ENCODE results near the gene USH1C.

Gene USH1C

GRCh38 chr11:17504330-17505107 lies 39.7 kb downstream of the USH1C start:
- DNase-seq (ENCODE audit: low spot score): peak; percentile 56

DNA sequence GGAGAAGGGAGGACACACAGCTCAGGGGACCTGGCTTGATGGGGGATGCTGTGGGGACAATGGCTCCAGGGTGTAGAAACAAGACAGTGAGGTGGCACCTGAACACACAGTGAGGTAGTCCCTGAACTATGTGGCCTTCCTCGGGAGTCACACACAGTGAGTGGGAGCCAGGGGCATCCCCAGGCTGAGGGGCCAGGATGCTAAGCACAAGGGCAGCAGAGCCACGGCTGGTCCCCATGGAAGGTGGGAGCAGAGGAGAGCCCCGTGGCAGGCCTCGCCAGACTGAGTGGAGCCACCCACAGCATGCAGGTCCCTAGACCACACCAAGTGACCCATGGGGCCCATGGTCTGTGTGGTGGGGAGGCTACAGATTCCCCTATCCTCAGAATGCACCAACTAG lies 41.6 kb downstream of the USH1C start:
- no peak for DNase-seq (ENCODE audit: low spot score)

GRCh38 chr11:17500673-17501072 lies 43.5 kb downstream of the USH1C start:
- no peak for DNase-seq (ENCODE audit: low spot score)

- DNase-seq (ENCODE audit: low spot score): no peak
These were observed 45.7 kb downstream of the USH1C start for GRCh38 chr11:17498475-17498874.

DNA sequence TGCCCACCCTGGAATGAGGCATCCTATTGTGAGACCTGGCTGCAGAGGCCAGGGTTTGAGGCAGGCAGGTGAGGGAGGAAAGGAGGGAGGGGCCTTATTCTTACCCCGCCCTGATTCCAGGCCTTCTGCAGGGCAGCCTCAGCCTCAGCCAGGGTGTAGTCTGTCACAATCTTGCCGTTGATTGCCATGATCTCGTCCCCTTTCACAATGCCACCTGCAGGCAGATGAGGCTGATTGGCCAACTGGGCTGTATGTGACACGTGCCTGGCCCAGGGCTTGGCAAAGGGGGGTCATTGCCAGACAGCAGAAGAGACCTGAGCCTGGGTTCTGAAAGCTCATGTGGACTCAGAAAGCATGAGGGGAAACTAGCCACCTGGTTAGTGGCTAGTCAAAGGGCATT lies 46.2 kb downstream of the USH1C start:
- DNase-seq (ENCODE audit: low spot score): no peak

DNA sequence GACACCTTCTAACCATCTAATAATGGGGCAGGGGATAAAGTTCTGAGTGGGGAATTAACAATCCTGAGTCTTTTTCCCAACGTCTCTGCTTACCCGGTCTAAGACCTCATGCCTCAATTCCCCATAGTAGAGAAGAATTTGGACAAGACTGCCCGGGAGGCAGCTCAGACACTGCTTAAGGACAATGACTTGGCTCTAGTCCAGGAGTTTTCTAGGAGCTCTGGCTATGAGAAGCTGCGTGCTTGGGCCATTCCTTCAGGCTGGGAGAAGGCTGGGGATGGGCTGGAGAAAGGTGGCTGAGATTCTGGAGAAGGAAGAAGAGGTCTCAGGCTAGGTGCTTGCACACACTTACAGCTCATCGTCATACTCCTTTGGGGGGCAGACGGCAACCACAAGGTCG lies 47.8 kb downstream of the USH1C start:
- DNase-seq (ENCODE audit: low spot score): no peak

- no peak for DNase-seq (ENCODE audit: low spot score)
These were observed 50.2 kb downstream of the USH1C start for GRCh38 chr11:17494019-17494418.

- no peak for DNase-seq (ENCODE audit: low spot score)
These were observed 53.3 kb downstream of the USH1C start for GRCh38 chr11:17490938-17491337.

DNA sequence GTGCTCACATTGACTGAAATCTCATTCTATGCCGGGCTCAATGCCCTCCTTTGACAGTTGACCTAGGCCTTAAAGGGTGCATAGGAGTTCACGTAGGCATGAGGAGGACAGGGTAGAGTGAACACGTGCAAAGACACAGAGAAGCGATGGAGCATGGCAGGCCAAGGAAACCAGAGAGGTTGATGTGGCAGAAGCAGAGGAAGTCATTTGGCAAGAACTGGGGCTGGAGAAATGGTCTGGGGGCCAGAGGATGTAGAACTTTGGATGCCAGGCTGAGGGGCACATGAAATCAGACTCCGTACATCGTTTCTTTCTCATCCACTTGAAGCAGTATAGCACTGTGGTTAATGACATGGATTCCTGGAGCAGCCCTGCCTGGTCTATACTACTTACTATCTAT lies 54.0 kb downstream of the USH1C start:
- no peak for DNase-seq (ENCODE audit: low spot score)

GRCh38 chr11:17489751-17490150 lies 54.5 kb downstream of the USH1C start:
- no peak for DNase-seq (ENCODE audit: low spot score)

- DNase-seq (ENCODE audit: low spot score): no peak
These were observed 55.7 kb downstream of the USH1C start for GRCh38 chr11:17488563-17488962.

- DNase-seq (ENCODE audit: low spot score): no peak
These were observed 57.6 kb downstream of the USH1C start for GRCh38 chr11:17486646-17487045.

DNA sequence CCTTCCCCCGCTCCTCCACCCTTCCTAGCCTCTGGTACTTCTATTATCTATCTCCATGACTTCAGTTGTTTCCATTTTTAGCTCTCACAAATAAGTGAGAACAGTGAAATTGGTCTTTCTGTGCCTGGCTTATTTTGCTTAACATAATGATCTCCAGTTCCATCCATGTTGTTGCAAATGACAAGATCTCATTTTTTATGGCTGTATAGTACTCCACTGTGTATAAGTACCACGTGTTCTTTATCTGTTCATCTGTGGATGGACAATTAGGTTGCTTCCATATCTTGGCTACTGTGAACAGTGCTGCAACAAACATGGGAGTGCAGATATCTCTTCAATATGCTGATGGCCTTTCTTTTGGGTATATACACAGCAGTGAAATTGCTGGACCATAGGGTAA lies 60.7 kb downstream of the USH1C start:
- DNase-seq (ENCODE audit: low spot score): no peak

- DNase-seq (ENCODE audit: low spot score): no peak
These were observed 62.3 kb downstream of the USH1C start for GRCh38 chr11:17481905-17482304.

DNA sequence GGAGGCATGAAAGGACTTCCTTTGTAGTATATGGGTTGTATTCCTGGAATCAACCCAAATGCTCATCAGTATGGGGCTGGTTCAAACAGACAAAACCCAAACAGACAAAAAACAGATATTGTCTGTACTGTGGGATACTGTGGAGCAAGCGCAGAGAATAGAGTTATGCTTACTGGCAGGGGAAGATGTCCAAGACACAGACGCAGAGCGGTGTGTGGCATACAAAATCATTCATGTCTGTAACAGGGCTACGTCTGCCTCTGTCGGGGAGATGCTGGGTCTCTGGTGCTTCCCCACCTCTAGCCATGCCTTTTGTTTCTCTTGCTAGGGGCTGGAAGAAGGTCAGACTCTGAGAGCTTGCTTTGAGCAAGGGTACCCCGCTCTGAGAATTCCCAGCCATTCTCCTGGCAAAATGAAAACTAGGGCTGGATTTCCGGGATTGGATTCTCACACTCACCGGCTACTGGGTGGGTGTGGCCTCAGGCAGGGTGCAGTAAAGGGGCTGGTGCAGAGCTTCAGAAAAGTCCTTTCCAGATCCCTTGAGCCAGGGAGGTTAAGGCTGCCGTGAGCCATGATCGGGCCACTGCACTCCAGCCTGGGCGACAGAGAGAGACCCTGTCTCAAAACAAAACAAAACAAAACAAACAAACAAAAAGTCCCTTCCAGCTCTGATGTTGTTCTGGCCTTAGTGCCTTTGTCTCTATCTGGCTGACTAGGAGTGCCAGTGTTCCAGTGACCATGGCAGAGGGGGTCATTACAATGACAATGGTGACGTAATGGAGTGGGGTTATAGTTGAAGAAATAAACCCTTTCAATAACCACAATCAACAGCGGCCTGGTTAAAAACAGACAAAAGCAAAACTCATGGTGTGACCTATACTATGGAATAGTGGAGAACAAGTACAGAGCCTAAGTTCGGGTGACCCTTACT lies 64.7 kb downstream of the USH1C start:
- DNase-seq (ENCODE audit: low spot score): peak; percentile 14

GRCh38 chr11:17478070-17478469 lies 66.1 kb downstream of the USH1C start:
- DNase-seq (ENCODE audit: low spot score): no peak

DNA sequence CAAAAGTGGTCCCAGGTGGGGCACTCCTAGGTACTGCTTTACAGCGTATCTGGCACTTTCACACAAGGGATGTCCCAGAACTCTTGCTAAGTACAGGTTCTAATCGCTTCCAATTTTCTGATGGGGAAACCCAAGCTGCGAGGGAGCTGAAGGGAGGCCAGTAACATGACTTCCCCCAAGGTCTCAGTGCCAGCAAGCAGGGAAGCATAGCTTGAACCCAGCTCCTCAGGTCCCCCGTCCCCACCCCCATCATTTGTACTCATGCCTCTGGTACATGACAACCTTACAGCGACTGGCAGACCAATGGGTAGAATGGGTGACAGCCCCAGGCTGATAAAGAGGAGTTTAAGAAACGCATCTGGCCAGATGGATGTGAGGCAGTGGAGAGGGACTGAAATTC lies 66.9 kb downstream of the USH1C start:
- no peak for DNase-seq (ENCODE audit: low spot score)

- DNase-seq (ENCODE audit: low spot score): no peak
These were observed 67.2 kb downstream of the USH1C start for GRCh38 chr11:17477084-17477333.

GRCh38 chr11:17476317-17477083 lies 67.7 kb downstream of the USH1C start, which contains the start of gene ABCC8:
Gene ABCC8 (minus strand): TSS chr11:17476845. CDS start chr11:17476776, 69 bp downstream.
- DNase-seq (ENCODE audit: low spot score): peak; percentile 28

GRCh38 chr11:17475666-17476316 lies 68.4 kb downstream of the USH1C start:
- no peak for DNase-seq (ENCODE audit: low spot score)

DNA sequence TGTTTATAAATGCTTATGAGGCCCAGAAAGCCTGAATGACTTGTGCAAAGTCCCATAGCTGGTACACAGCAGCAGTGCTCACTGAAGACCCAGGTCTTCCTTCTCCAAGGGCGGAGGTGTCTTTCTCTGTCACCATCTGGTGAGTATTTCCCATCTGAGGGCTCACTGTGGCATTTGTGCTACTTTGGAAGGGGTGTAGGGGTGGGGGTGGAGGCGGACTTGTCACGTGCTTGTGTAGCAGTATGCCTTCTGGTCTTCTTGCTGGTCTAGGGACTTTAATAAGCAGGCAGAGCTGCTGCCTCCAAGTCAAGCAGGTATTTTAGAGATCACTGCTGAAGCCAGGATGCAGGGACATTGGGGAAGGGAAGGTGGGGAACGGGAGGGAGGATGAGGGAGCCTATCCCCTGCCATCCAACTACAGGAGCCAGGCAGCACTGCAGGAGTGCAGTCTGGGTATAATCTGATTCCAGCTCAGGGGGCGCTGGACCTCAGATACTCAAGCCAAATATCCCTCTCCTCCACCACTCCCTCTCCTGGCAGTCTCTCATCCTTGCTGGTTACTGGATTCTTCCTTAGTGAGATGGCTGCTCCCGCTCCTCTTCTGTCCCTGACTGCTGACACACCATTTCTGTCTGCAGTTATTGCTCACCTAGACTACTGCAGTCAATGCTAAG lies 71.0 kb downstream of the USH1C start:
- DNase-seq (ENCODE audit: low spot score): no peak

GRCh38 chr11:17472467-17472866 lies 71.7 kb downstream of the USH1C start:
- no peak for DNase-seq (ENCODE audit: low spot score)
